Subcutaneous adipose tissue (tissue), 4 donors: ENCODE results near the gene PLAAT5. TPM values are rescaled to one million over a fixed set of nuclear protein-coding genes. Genes with fewer than 3 reads are reported as not detected.

Source experiments
- total RNA-seq, 4 donors: library from RNA; depleted of rRNA; stranded (reverse); fragments of >200 nt; gene quantifications; one replicate each; pipeline ENCODE4 v1.1.0, GENCODE V29; 2016
- TF ChIP-seq, protein P1 (sequence below): fragments of 450-650 bp; IDR thresholded peaks from one replicate; pipeline ENCODE4 v1.5.1; 2016; ENCODE audit warnings: low read depth, mild to moderate bottlenecking, control low read depth, antibody characterized with exemption, moderate library complexity

PLAAT5 gene
- total RNA-seq, 4 donors from 2014 or later = 38.2 to 59.5 (median 42.9) TPM

DNA sequence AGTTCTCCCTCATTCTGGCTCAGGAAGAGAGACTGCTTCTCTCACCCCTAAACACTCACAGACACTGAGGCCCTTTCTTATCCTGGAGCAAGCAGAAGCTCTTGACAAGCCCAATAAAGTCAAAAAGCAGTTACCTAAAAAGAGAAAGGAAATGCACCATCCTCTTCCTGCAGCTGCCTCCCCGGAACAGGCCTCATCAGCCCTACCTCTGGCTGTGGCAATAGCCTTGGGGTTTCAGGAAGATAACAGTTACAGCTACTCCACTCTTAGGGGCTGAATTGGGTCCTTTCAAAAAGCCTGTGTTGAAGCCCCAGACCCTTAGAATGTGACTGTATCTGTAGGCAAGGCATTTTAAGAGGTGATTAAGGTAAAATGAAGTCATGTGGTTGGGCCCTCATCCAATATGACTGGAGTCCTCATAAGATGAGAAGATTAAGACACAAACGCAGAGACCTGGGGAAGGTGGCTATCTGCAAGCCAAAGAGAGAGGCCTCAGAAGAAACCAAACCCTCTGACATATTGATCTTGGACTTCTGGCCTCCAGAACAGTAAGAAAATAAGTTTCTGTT, 11.4 kb upstream of the PLAAT5 start:
- TF ChIP-seq, protein P1, sequence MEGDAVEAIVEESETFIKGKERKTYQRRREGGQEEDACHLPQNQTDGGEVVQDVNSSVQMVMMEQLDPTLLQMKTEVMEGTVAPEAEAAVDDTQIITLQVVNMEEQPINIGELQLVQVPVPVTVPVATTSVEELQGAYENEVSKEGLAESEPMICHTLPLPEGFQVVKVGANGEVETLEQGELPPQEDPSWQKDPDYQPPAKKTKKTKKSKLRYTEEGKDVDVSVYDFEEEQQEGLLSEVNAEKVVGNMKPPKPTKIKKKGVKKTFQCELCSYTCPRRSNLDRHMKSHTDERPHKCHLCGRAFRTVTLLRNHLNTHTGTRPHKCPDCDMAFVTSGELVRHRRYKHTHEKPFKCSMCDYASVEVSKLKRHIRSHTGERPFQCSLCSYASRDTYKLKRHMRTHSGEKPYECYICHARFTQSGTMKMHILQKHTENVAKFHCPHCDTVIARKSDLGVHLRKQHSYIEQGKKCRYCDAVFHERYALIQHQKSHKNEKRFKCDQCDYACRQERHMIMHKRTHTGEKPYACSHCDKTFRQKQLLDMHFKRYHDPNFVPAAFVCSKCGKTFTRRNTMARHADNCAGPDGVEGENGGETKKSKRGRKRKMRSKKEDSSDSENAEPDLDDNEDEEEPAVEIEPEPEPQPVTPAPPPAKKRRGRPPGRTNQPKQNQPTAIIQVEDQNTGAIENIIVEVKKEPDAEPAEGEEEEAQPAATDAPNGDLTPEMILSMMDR = no peak

DNA sequence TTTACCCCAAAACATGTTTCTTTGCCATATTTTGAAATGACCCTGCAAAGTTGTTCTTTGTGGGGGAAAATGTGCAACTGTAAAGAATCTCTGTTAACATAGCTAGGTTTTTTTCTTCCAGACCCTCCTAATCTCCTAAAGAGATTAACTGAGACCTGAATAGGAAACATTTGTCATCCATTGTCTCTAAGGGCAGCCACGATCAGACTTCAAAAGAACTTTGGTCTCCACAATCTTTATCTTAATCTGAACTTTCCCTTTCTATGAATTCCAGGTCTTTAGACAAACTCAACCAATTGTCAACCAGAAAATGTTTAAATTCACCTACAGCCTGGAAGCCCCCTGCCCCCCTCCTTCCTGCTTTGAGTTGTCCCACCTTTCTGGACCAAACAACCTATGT, 10.3 kb upstream of the PLAAT5 start:
- TF ChIP-seq, protein P1 = no peak

DNA sequence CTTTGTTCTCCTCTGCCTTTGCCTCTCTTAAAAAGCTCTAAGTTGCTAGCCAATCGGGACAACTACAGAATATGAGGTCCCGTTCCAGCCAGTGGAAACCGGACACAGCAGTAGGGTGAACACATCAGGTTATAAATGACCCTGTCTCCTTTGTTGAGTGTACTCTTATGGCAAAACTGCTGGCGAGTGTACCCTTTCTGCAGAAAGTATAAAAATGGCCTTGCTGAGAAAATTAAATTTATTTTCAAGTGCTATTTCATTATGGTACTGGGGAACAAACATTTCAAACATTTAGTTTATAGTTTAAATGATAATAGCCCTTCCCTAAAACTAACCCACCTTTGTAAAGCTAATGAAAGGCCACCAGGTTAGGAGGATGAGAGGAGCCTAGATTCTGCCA, 8.9 kb upstream of the PLAAT5 start:
- TF ChIP-seq, protein P1 = no peak

DNA sequence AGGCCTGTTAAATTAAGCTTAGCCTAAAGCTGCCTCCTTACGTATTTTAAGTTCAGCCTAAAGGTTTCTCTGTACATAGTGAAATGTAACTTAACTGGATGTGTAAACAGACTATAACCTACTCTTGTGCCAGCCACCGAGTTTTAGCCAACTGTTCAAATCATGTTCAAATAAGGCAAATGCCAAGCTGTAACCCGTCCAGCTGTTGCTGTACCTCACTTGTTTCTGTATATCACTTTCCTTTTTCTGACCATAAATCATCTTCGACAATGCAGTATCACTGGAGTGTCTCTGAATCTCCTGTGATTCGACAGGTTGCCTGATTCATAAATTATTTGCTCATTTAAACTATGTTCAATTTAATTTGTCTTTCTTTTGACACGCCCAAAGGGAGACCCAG, 4.0 kb upstream of the PLAAT5 start:
- TF ChIP-seq, protein P1 = no peak

DNA sequence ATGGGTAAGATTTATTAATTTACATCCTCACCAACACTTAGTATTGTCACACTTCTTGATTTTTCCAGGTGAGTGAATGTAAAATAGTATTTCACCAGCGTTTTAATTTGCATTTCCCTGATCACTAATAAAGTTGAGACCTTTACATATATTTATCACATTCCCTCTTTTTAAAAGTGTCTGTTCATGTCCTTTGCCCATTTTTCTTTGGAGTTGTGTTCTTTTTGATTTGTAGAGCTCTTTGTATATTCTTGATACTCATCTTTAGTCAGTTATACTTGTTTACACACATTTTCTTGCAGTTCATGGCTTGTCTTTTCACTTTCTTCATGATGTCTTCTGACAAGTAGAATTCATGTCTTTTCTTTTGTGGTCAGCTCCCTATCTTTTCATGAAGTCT, 2.2 kb upstream of the PLAAT5 start:
- TF ChIP-seq, protein P1 = no peak

DNA sequence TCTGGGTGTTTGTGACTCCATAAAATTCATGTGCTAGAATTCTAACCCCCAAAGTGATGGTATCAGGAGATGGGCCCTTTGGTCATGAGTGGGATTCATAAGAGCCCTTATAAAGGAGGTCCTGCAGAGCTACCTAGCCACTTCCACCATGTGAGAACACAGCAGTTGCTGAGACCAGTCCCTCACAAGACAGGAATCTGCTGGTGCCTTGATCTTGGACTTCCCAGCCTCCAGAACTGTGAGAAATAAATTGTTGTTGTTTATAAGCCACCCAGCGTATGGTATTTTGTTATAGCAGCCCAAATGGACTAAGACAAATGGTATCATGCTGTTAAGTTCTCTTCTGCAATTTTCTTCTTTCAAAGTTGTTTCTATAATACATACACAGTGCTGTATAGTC, 1.5 kb upstream of the PLAAT5 start:
- TF ChIP-seq, protein P1 = no peak

DNA sequence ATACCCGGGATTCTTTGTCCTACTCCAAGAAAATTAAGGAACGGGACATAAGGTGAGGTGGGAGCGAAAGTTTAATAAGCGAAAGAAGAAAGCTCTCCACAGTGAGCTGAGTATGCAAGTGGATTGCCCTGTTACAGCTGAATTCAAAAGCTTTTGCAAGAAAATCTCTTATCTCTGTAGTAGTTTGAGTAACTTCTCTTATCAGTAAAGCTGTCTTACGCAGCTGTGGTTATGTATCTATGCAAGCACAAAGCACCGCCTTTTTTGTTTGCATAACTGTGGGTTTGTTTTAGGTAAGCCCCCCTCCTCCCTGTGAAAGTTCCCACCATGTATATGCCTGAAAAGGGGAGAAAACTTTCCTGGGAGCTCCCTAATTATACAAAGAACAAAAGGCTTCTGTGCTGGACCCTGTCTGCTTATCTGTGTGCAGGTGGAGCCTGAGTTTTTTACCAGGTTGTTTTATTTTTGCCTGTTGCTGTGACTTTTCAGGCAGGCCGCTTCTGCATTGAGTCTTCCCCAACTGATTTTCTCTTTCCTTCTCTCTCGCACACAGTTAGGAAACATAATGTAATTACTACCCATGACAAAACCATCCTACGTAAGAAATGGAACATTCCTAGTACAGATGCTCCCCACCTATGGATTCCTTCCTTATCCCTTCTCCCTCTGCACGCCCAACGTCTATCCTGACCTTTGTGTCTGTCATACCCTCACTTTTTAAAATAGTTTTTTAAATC, 837 bp upstream of the PLAAT5 start:
- TF ChIP-seq, protein P1 = no peak
